ENCODE measurements around the gene COL10A1. TPM values are rescaled to one million over a fixed set of nuclear protein-coding genes. Genes with fewer than 3 reads are reported as not detected.

Gene COL10A1
- total RNA-seq, 4 donors from 2014 or later: not detected

- Histone ChIP-seq H3K27me3 (no peaks in the 10 kb centered on the region), H3K9me3 (no peaks in the 10 kb centered on the region), H3K4me3 (no peak overlapping the region), H3K27ac (no peak overlapping the region), H3K4me1 (peaks cover 0 to 6% (median 0%) of the 10 kb centered on the region in 3 donors), H3K36me3 (no peaks in the 10 kb centered on the region)
- ATAC-seq: no peak
- no peak for TF ChIP-seq POLR2AphosphoS5 (IDR thresholded peaks at IDR 0.05)
- TF ChIP-seq POLR2A (IDR thresholded peaks at IDR 0.05): no peak
- no peak for TF ChIP-seq EP300 (IDR thresholded peaks at IDR 0.05)
- TF ChIP-seq, protein P1, sequence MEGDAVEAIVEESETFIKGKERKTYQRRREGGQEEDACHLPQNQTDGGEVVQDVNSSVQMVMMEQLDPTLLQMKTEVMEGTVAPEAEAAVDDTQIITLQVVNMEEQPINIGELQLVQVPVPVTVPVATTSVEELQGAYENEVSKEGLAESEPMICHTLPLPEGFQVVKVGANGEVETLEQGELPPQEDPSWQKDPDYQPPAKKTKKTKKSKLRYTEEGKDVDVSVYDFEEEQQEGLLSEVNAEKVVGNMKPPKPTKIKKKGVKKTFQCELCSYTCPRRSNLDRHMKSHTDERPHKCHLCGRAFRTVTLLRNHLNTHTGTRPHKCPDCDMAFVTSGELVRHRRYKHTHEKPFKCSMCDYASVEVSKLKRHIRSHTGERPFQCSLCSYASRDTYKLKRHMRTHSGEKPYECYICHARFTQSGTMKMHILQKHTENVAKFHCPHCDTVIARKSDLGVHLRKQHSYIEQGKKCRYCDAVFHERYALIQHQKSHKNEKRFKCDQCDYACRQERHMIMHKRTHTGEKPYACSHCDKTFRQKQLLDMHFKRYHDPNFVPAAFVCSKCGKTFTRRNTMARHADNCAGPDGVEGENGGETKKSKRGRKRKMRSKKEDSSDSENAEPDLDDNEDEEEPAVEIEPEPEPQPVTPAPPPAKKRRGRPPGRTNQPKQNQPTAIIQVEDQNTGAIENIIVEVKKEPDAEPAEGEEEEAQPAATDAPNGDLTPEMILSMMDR (IDR thresholded peaks at IDR 0.05): no peak
- WGBS, 2 donors (ENCODE audit: low coverage in 1 of 2): 18 to 29% methylated on average over 2 to 3 of the region's 3 CpGs
Observed at GRCh38 chr6:116158641-116159040, 32.7 kb upstream of the COL10A1 start.

DNA sequence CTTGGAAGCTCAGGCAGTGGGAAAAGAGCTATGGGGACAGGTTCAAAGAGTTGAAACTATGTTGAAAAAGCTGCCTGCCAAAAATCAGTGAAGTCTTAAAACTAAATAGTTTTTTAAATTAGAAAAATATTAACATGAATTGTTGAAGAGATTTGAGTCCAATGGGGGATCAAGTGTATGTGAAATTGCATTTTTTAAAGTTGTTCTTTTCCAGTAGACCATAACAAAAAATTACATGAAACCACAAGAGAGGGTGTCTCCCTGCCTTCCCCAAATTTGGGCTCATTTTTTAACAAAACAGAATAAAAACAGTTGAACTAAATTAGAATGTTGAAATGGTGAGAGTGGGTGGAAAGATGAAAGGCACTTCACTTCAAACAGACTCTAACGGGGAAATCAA is 31.5 kb upstream of the COL10A1 start:
- TF ChIP-seq, protein P1 (IDR thresholded peaks at IDR 0.05): no peak
- TF ChIP-seq EP300 (IDR thresholded peaks at IDR 0.05): no peak
- no peak for TF ChIP-seq POLR2A (IDR thresholded peaks at IDR 0.05)
- TF ChIP-seq POLR2AphosphoS5 (IDR thresholded peaks at IDR 0.05): no peak
- Histone ChIP-seq H3K36me3 (no peaks in the 10 kb centered on the region), H3K4me3 (no peak overlapping the region), H3K27ac (no peak overlapping the region), H3K4me1 (peaks cover 0 to 6% (median 0%) of the 10 kb centered on the region in 3 donors), H3K27me3 (no peaks in the 10 kb centered on the region), H3K9me3 (no peaks in the 10 kb centered on the region)
- no peak for ATAC-seq
- WGBS, 2 donors (ENCODE audit: low coverage in 1 of 2): 44 to 92% methylated on average over 1 of the region's 1 CpG

GRCh38 chr6:116156405-116157326 is 30.7 kb upstream of the COL10A1 start:
- H3K36me3 ChIP-seq: no peaks in the 10 kb centered on the region
- H3K4me1 ChIP-seq: peaks cover 0 to 6% (median 0%) of the 10 kb centered on the region in 3 donors
- no peak overlapping the region for H3K4me3 ChIP-seq
- no peak for ATAC-seq
- TF ChIP-seq, protein P1 (IDR thresholded peaks at IDR 0.05): no peak
- no peak for TF ChIP-seq POLR2AphosphoS5 (IDR thresholded peaks at IDR 0.05)
- TF ChIP-seq EP300 (IDR thresholded peaks at IDR 0.05): no peak
- TF ChIP-seq POLR2A (IDR thresholded peaks at IDR 0.05): no peak
- no peaks in the 10 kb centered on the region for H3K9me3 ChIP-seq
- no peak overlapping the region for H3K27ac ChIP-seq
- H3K27me3 ChIP-seq: no peaks in the 10 kb centered on the region
- 78 to 81% methylated on average over 5 to 7 of the region's 7 CpGs for WGBS, 2 donors (ENCODE audit: low coverage in 1 of 2)

- no peak for ATAC-seq
- no peak overlapping the region for H3K27ac ChIP-seq
- no peaks in the 10 kb centered on the region for H3K27me3 ChIP-seq
- H3K4me3 ChIP-seq: no peak overlapping the region
- H3K9me3 ChIP-seq: no peaks in the 10 kb centered on the region
- WGBS, 2 donors (ENCODE audit: low coverage in 1 of 2): 95 to 96% methylated on average over 2 of the region's 2 CpGs
- H3K36me3 ChIP-seq: peaks cover 0 to 7% of the 10 kb centered on the region in 2 donors
- H3K4me1 ChIP-seq: peaks cover 0 to 6% (median 0%) of the 10 kb centered on the region in 3 donors
- TF ChIP-seq, protein P1 (IDR thresholded peaks at IDR 0.05): no peak
- TF ChIP-seq POLR2A (IDR thresholded peaks at IDR 0.05) (no peak), EP300 (IDR thresholded peaks at IDR 0.05) (no peak), POLR2AphosphoS5 (IDR thresholded peaks at IDR 0.05) (no peak)
Observed at GRCh38 chr6:116154887-116155286, 29.0 kb upstream of the COL10A1 start.

DNA sequence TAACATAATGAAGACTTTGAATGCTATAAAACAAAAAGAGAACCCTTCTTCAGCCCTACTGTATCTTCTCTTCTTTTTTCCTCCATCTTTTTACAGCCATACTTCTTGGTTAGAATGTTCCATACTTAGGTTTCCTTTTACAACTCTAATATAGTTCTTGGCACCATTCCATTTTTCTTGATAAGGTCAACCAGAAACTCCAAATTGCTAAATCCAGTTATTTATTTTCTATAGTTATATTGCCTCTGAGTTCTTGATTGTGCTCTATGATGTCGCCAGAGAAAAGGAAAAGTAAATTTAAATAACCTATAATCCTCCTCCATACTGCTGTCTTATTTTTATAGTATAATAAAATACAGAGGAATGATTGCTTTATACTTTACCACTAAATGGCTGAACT is 26.7 kb upstream of the COL10A1 start:
- WGBS, 2 donors (ENCODE audit: low coverage in 1 of 2): 54 to 83% methylated on average over 1 of the region's 1 CpG
- no peak overlapping the region for H3K27ac ChIP-seq
- H3K4me1 ChIP-seq: no peaks in the 10 kb centered on the region
- H3K27me3 ChIP-seq: no peaks in the 10 kb centered on the region
- TF ChIP-seq POLR2AphosphoS5 (IDR thresholded peaks at IDR 0.05) (no peak), POLR2A (IDR thresholded peaks at IDR 0.05) (no peak), EP300 (IDR thresholded peaks at IDR 0.05) (no peak)
- TF ChIP-seq, protein P1 (IDR thresholded peaks at IDR 0.05): no peak
- H3K9me3 ChIP-seq: no peaks in the 10 kb centered on the region
- H3K36me3 ChIP-seq: peaks cover 0 to 8% of the 10 kb centered on the region in 2 donors
- no peak overlapping the region for H3K4me3 ChIP-seq
- no peak for ATAC-seq

Data from gastroesophageal sphincter (tissue), 4 donors.